CD4-positive, alpha-beta T cell treated with Interleukin-4 for 1 hour (primary cell): ENCODE measurements around the gene PRKACA.
A peak's percentile ranks its signal among the peaks of the same experiment; 100 is the strongest.

Experiments
- DNase-seq, 2 donors: peaks; one replicate each; pipeline ENCODE4 v3.0.0-alpha.2; 2020 to 2022

Gene PRKACA

DNA sequence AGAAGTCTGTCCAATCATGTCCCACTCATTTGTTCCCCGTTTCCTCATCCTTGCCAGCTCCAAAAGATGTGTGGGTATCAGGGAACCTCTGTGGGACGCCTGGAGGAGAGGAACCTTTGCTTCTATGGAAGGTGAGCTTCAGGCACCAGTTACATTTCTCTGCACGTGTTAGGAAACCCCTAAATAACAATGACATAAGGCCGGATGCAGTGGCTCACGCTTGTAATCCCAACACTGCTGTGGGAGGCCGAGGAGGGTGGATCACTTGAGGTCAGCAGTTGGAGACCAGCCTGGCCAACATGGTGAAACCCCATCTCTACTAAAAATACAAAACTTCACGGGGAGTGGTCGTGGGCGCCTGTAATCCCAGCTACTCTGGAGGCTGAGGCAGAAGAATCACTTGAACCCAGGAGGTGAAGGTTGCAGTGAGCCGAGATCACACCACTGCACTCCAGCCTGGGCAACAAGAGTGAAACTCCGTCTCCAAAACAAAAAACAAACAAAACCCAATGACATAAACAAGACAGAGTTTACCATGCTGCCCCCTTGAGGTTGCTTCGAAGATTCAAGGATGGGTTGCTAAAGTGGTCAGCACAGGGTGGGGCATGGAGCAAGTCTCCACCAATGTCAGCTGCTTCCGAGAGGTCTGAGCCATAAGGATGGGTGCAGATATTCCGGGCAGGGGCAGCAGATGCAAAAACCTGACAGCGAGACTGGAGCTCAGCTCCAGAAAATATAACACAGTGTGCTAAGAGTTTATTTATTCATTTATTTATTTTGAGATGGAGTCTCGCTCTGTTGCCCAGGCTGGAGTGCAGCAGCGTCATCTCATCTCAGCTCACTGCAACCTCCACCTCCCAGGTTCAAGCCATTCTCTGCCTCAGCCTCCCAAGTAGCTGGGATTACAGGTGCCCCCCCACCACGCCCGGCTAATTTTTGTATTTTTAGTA is 74.6 kb downstream of the PRKACA start:
- DNase-seq = peak; percentile 70 to 77
